ENCODE data around the gene SUCLG2.

The SUCLG2 gene

DNA sequence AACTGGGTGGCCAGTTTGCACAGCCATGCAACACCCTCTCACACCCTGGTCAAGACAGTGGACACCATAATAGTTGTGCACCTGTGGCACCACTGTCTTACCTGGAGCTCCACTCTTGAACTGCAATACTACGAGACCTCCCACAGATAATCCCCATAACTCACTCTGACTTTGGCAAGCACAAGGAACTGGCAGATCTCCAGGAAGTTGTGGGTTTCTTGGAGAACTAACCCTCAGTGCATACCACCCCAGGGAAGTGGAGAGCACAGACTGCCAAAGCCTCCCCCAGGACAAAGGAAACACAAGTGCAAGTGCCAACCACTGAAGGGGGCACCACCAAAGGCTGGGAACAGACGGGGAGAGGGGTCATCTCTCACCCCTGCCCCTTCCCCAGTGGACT, 318.6 kb downstream of the SUCLG2 start:
- H3K4me3 ChIP-seq (ENCODE audit: low read depth, low read length), result no peak overlapping the region

DNA sequence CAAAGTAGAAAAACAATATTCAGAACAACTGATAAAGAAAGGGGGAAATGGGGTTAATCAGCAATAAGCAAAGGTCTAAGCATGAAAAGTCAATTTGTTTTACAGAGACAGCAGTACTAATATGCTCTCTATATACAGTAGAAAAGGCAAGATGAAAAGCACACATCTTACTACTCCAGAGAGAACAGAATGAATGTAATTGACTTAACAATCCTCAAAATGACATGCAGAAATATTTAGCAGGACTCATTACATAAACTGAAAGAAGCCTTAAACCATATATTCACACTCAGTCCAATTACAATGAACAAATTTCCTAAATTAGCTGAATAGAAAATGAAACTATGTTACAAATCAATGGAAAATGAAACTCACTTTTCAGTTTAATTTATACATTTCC, 319.8 kb downstream of the SUCLG2 start:
- no peak overlapping the region for H3K4me3 ChIP-seq (ENCODE audit: low read depth, low read length)

DNA sequence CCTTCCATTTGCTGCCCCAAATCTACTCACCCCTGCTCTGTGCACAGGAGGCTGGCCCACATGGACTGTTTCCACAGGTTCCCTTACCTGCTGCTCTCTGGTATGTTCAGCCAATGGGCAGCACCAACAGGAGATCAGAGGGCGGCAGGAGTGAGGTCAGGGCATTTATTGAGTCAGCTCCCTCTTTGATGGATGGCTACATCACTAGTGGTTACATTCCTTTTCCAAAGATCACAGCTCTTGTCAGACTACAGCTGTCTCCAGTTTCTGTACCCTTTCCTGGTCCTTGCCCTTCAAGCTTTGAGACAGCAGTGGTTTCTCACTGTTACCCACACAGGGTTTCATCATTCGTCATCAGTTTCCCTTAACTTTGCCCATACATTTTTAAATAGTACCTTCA, 325.1 kb downstream of the SUCLG2 start:
- H3K4me3 ChIP-seq (ENCODE audit: low read depth, low read length), result no peak overlapping the region

DNA sequence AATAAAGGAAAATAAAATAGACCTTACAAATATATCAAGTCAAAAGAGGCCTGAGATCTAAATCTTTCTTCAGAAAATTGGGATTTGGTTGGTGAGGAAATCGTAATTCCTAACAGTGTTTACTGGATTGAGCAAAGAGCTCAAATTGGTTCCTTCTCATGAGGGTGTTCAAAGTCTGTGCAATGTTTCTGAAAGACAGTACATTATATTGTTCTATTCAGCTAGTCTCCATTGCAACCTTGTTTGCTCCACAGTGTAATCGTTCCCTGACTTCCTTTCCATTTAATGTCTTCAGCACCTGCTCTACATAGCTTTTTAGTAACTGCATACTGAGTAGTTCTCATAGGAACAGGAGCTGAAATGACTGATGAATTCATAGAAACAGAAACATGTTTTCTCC, 326.8 kb downstream of the SUCLG2 start:
- H3K4me3 ChIP-seq (ENCODE audit: low read depth, low read length), result no peak overlapping the region

DNA sequence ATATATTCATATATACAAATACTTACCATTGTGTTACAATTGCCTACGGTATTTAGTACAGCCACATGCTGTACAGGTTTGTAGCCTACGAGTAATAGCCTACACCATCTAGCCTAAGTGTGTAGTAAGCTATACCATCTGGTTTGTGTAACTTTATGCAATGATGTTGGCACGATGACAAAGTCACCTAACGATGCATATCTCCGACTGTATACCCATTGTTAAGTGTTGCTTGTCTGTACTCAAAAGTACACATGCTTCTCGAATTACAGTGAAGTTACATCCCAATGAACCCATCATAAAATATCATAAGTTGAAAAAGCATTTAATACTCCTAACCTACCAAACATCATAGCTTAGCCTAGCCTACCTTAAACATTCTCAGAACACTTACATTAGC, 329.2 kb downstream of the SUCLG2 start:
- H3K4me3 ChIP-seq (ENCODE audit: low read depth, low read length), result no peak overlapping the region

Data from iPS-11a (cell line).